Smooth muscle cell of bladder (primary cell): ENCODE results near the gene TOMT. TPM values are rescaled to one million over a fixed set of nuclear protein-coding genes. Genes with fewer than 3 reads are reported as not detected.

ENCODE experiments used
- total RNA-seq: library from RNA; depleted of rRNA; stranded (reverse); fragments of >200 nt; gene quantifications from 2 replicates; pipeline ENCODE4 v1.2.3, GENCODE V29; 2014

The TOMT gene, protein sequence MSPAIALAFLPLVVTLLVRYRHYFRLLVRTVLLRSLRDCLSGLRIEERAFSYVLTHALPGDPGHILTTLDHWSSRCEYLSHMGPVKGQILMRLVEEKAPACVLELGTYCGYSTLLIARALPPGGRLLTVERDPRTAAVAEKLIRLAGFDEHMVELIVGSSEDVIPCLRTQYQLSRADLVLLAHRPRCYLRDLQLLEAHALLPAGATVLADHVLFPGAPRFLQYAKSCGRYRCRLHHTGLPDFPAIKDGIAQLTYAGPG
- not detected in 2 replicates for total RNA-seq

GRCh38 chr11:72105888-72106287 lies at the start of gene TOMT:
Gene TOMT (plus strand): TSS chr11:72105924. CDS start chr11:72105952, 28 bp downstream.

GRCh38 chr11:72080326-72081183 lies 25.2 kb upstream of the TOMT start, which contains the start of the genes LRRC51 and NUMA1:
Gene LRRC51 (plus strand): TSS chr11:72080850. CDS start chr11:72089084, 8,234 bp downstream.
Gene NUMA1 (minus strand): TSS chr11:72080542. CDS start chr11:72035943, 44,599 bp downstream.

GRCh38 chr11:72102946-72103753 lies 2.6 kb upstream of the TOMT start, which contains the start of gene LAMTOR1:
Gene LAMTOR1 (minus strand): TSS chr11:72103297. CDS start chr11:72103224, 73 bp downstream.

GRCh38 chr11:72112143-72112977 lies 6.6 kb downstream of the TOMT start, which contains the start of gene ANAPC15:
Gene ANAPC15 (minus strand): TSS chr11:72112695. CDS start chr11:72111276, 1,419 bp downstream.

GRCh38 chr11:72135473-72135872 lies 29.7 kb downstream of the TOMT start, which contains the start of gene FOLR3:
Gene FOLR3 (plus strand): TSS chr11:72135725. CDS start chr11:72135953, 228 bp downstream.

Other genes with a start within 250 kb of the TOMT start
- gene DEFB131B, start 227.5 kb upstream of the TOMT start, total RNA-seq: not detected in 2 replicates
- gene XNDC1N, start 177.3 kb upstream of the TOMT start, total RNA-seq: 5.1 TPM in 2 replicates
- gene RNF121, start 176.9 kb upstream of the TOMT start, total RNA-seq: 36.3 and 45.7 TPM in 2 replicates
- gene IL18BP, start 107.0 kb upstream of the TOMT start, total RNA-seq: 1.7 and 2.8 TPM in 2 replicates
- 124 and 153 TPM in 2 replicates for gene NUMA1, start 25.4 kb upstream of the TOMT start, total RNA-seq
- gene LRRC51, start 25.1 kb upstream of the TOMT start, total RNA-seq: 5.5 and 6.3 TPM in 2 replicates
- gene LAMTOR1, start 2.6 kb upstream of the TOMT start, total RNA-seq: 64.1 and 81.4 TPM in 2 replicates
- gene ANAPC15, start 6.8 kb downstream of the TOMT start, total RNA-seq: 23.5 and 30.2 TPM in 2 replicates
- gene FOLR3, start 29.8 kb downstream of the TOMT start, total RNA-seq: 0.14 and 1.2 TPM in 2 replicates
- not detected in 2 replicates for gene FOLR1, start 86.2 kb downstream of the TOMT start, total RNA-seq
- not detected in 2 replicates for gene FOLR2, start 110.9 kb downstream of the TOMT start, total RNA-seq
- gene INPPL1, start 118.8 kb downstream of the TOMT start, total RNA-seq: 55.3 and 72.4 TPM in 2 replicates
- gene PHOX2A, start 138.3 kb downstream of the TOMT start, total RNA-seq: not detected in 2 replicates